Ovary (tissue), 9 donors: ENCODE results near the gene COG5. TPM values are rescaled to one million over a fixed set of nuclear protein-coding genes. Genes with fewer than 3 reads are reported as not detected.

Experiments used
- DNase-seq, 5 donors: peaks; one replicate each; pipeline ENCODE4 v3.0.0-alpha.2; 2019 to 2020
- H3K27ac ChIP-seq, 2 donors: fragments of 200-600 bp; one replicate each; pipeline versions ENCODE4 v1.5.1 to v1.8.0; 2019 to 2022
- H3K27me3 ChIP-seq: fragments of 200-600 bp; one replicate; pipeline ENCODE4 v1.8.0; 2022
- H3K36me3 ChIP-seq: fragments of 200-600 bp; sonication (generic); one replicate; pipeline ENCODE4 v1.5.1; 2019
- H3K4me1 ChIP-seq: one replicate; pipeline ENCODE4 v1.8.1; 2013; ENCODE audit warnings: mild to moderate bottlenecking, moderate library complexity; ENCODE audit not compliant: insufficient read depth
- H3K4me3 ChIP-seq: fragments of 200-600 bp; sonication (generic); one replicate; pipeline ENCODE4 v1.5.1; 2017
- H3K9me3 ChIP-seq, 2 donors: fragments of 200-600 bp in 1 of 2; sonication (generic) in 1 of 2; one replicate each; pipeline versions ENCODE4 v1.5.1 to v1.8.1; 2013 to 2019; ENCODE audit warnings: mild to moderate bottlenecking in 1 of 2, moderate library complexity in 1 of 2
- CTCF ChIP-seq, 3 donors: fragments of 450-650 bp in 2 of 3; fragments of 200-600 bp in 1 of 3; IDR thresholded peaks; one replicate each; pipeline versions ENCODE4 v1.5.1 to v1.8.0; 2016 to 2022; ENCODE audit warnings: antibody characterized with exemption in 3 of 3, mild to moderate bottlenecking in 1 of 3
- EP300 ChIP-seq: sonication (generic); formaldehyde crosslinking; IDR thresholded peaks from one replicate; pipeline ENCODE4 v1.6.1; 2017; ENCODE audit warnings: antibody characterized with exemption
- POLR2A ChIP-seq: fragments of 450-650 bp; IDR thresholded peaks from one replicate; pipeline ENCODE4 v1.6.1; 2017; ENCODE audit warnings: antibody characterized with exemption, mild to moderate bottlenecking, moderate library complexity
- WGBS, 3 donors: extraction: QIAGEN DNeasy Blood & Tissue Kit in 1 of 3; methylation state at CpG; one replicate each; pipeline versions ENCODE4 v1.1.5 to v1.1.7; 2013 to 2017; 5-methylcytosine and 5-hydroxymethylcytosine counted together
- intact Hi-C, 4 donors: fragments of 100-400 bp; cut with DNase I; formaldehyde crosslinking; loops; one replicate each; pipeline versions ENCODE4 v1.11.0 to v1.15.1; 2022 to 2023
- polyA plus RNA-seq, 2 donors: library from polyadenylated mRNA; stranded (reverse); fragments of 200-250 nt in 1 of 2; fragments of 350-450 nt in 1 of 2; fragmentation: Illumina TruSeq in 1 of 2; extraction: RNeasy Lipid Tissue Mini Kit (QIAGEN cat#74804) in 1 of 2; gene quantifications; one replicate each; pipeline ENCODE4 v1.2.3, GENCODE V29; 2013 to 2014
- total RNA-seq, 7 donors: library from RNA; depleted of rRNA in 2 of 7; stranded (reverse); fragments of >200 nt in 2 of 7; fragmentation: NEBNext Ultra II Directional in 3 of 7; extraction: Animal tissue kit (Norgen Biotek cat#: 25700) in 3 of 7; gene quantifications; one replicate each; pipeline versions ENCODE4 v1.1.0 to v1.2.4, GENCODE V29; 2016 to 2023
- donor health status: DM: no; HTN: no; CAD: no; lungs with moderate emphysema.
- donor health status: DM: no; HTN: no; CAD: no.
- donor health status: Bipolar disorder and iron deficiency.
- donor health status: DM: yes; HTN: yes; CAD: no.
- donor health status: DM: no; HTN: no; CAD: no.
- donor health status: DM: yes; HTN: yes; CAD: no.

Gene COG5
- total and polyA plus RNA-seq, 9 donors = 10.3 to 49.7 (median 37.6) TPM

- no peak overlapping the region for H3K27ac ChIP-seq
- H3K27me3 ChIP-seq = no peaks in the 10 kb centered on the region
- no peak for TF ChIP-seq POLR2A
- TF ChIP-seq EP300 = no peak
- TF ChIP-seq CTCF (IDR thresholded peaks at IDR 0.05) = no peak
- no peaks in the 10 kb centered on the region for H3K9me3 ChIP-seq
- WGBS, 3 donors = 78 to 91% (median 91%) methylated on average over 2 of the region's 2 CpGs
- intact Hi-C loops = loop anchor here in 1 of 4 donors (10.0 kb wide), 1 partner anchor 677 kb away; no protein-coding TSS in a partner anchor
- no peaks in the 10 kb centered on the region for H3K4me1 ChIP-seq
- no peak for DNase-seq
- no peaks in the 10 kb centered on the region for H3K36me3 ChIP-seq
- no peak overlapping the region for H3K4me3 ChIP-seq
These were observed 95.7 kb downstream of the COG5 start for GRCh38 chr7:107467972-107468371.

- Histone ChIP-seq H3K9me3 (no peaks in the 10 kb centered on the region), H3K4me1 (no peaks in the 10 kb centered on the region), H3K36me3 (no peaks in the 10 kb centered on the region), H3K27ac (no peak overlapping the region), H3K4me3 (no peak overlapping the region), H3K27me3 (no peaks in the 10 kb centered on the region)
- TF ChIP-seq EP300 (no peak), CTCF (IDR thresholded peaks at IDR 0.05) (no peak), POLR2A (no peak)
- DNase-seq = no peak
- WGBS, 3 donors = 85 to 91% (median 88%) methylated on average over 3 of the region's 3 CpGs
- intact Hi-C loops = loop anchor here in 2 of 4 donors (5.0 to 10.0 kb wide), 3 partner anchors 263 to 680 kb away; no protein-coding TSS in a partner anchor
These were observed 99.0 kb downstream of the COG5 start for GRCh38 chr7:107464666-107465226.

- Histone ChIP-seq H3K4me3 (no peak overlapping the region), H3K36me3 (no peaks in the 10 kb centered on the region), H3K9me3 (no peaks in the 10 kb centered on the region), H3K27me3 (no peaks in the 10 kb centered on the region), H3K27ac (no peak overlapping the region), H3K4me1 (no peaks in the 10 kb centered on the region)
- 75 to 78% (median 77%) methylated on average over 6 of the region's 6 CpGs for WGBS, 3 donors
- intact Hi-C loops = loop anchor here in 3 of 4 donors (2.0 to 10.0 kb wide), 5 partner anchors 261 to 681 kb away; no protein-coding TSS in a partner anchor
- TF ChIP-seq POLR2A = no peak
- TF ChIP-seq CTCF (IDR thresholded peaks at IDR 0.05) = peak; percentile 28 to 79 (median 70)
- no peak for TF ChIP-seq EP300
- peak; percentile 50 to 75 (median 64) for DNase-seq
These were observed 100.3 kb downstream of the COG5 start for GRCh38 chr7:107463139-107464078.

GRCh38 chr7:107461938-107462533 is 101.7 kb downstream of the COG5 start:
- intact Hi-C loops = loop anchor here in 3 of 4 donors (2.0 to 10.0 kb wide), 5 partner anchors 263 to 683 kb away; no protein-coding TSS in a partner anchor
- Histone ChIP-seq H3K4me1 (no peaks in the 10 kb centered on the region), H3K27ac (no peak overlapping the region), H3K4me3 (no peak overlapping the region), H3K9me3 (no peaks in the 10 kb centered on the region), H3K36me3 (no peaks in the 10 kb centered on the region), H3K27me3 (no peaks in the 10 kb centered on the region)
- 85 to 90% (median 90%) methylated on average over 2 of the region's 2 CpGs for WGBS, 3 donors
- TF ChIP-seq POLR2A (no peak), CTCF (IDR thresholded peaks at IDR 0.05) (no peak), EP300 (no peak)
- DNase-seq = no peak
